ENCODE measurements around the gene MAB21L3.

- TF ChIP-seq EZH2 (IDR thresholded peaks at IDR 0.05; ENCODE audit: low read length, unreplicated experiment) (no peak), CTCF (conservative IDR thresholded peaks at IDR 0.05; ENCODE audit: low read depth, low read length) (0 out of 2 replicates have a peak, but pooled peaks have one; percentile 18)
These were observed 14.6 kb downstream of the MAB21L3 start for GRCh38 chr1:116125758-116126157.

All from PC-3 (cell line).